NCI-H2227 (cell line): Measurements from ENCODE around the gene TCF21.

Source experiments
- DNase-seq: peaks from one replicate; lab custom pipeline; 2025; ENCODE audit not compliant: unreplicated experiment; lab: John Stamatoyannopoulos, UW

Gene TCF21

GRCh38 chr6:133889557-133890403 lies 867 bp downstream of the TCF21 start:
- DNase-seq, result no peak

GRCh38 chr6:133890711-133891148 lies 1.8 kb downstream of the TCF21 start:
- DNase-seq, result no peak

GRCh38 chr6:133891149-133891926 lies 2.4 kb downstream of the TCF21 start:
- peak; percentile 9 for DNase-seq

- DNase-seq, result no peak
Observed at GRCh38 chr6:133891927-133892812, 3.3 kb downstream of the TCF21 start.

GRCh38 chr6:133892813-133893691 lies 4.1 kb downstream of the TCF21 start:
- DNase-seq, result no peak

- no peak for DNase-seq
Observed at GRCh38 chr6:133893946-133894345, 5.0 kb downstream of the TCF21 start.

- no peak for DNase-seq
Observed at GRCh38 chr6:133894369-133894768, 5.5 kb downstream of the TCF21 start.

GRCh38 chr6:133894795-133895358 lies 6.0 kb downstream of the TCF21 start:
- DNase-seq, result no peak

GRCh38 chr6:133895573-133896343 lies 6.8 kb downstream of the TCF21 start:
- DNase-seq, result no peak

GRCh38 chr6:133896344-133896721 lies 7.4 kb downstream of the TCF21 start:
- no peak for DNase-seq

GRCh38 chr6:133898263-133898662 lies 9.3 kb downstream of the TCF21 start:
- DNase-seq, result no peak

GRCh38 chr6:133899556-133899955 lies 10.6 kb downstream of the TCF21 start:
- DNase-seq, result no peak

GRCh38 chr6:133903855-133904254 lies 14.9 kb downstream of the TCF21 start:
- DNase-seq, result no peak

GRCh38 chr6:133906050-133906449 lies 17.1 kb downstream of the TCF21 start:
- no peak for DNase-seq

GRCh38 chr6:133916650-133917151 lies 27.8 kb downstream of the TCF21 start:
- DNase-seq, result peak; percentile 78

GRCh38 chr6:133917781-133918180 lies 28.9 kb downstream of the TCF21 start:
- no peak for DNase-seq

- no peak for DNase-seq
Observed at GRCh38 chr6:133918208-133918930, 29.5 kb downstream of the TCF21 start.

GRCh38 chr6:133919362-133919761 lies 30.4 kb downstream of the TCF21 start:
- no peak for DNase-seq
